H1 (cell line): ENCODE measurements around the gene IL1RL1. TPM values are rescaled to one million over a fixed set of nuclear protein-coding genes. Genes with fewer than 3 reads are reported as not detected.

ENCODE experiments used
- CTCF ChIA-PET: fragments of 300-600 bp; sonication (Branson Sonifier 250); formaldehyde crosslinking; loops from one replicate; lab custom pipeline; 2021; ENCODE audit not compliant: partially characterized antibody; lab: Charles Lee
- POLR2A ChIA-PET: fragments of 300-600 bp; sonication (Branson Sonifier 250); formaldehyde crosslinking; loops from one replicate; lab custom pipeline; 2021; ENCODE audit warnings: inconsistent platforms; ENCODE audit not compliant: partially characterized antibody; lab: Charles Lee
- DNase-seq, 2 experiments: peaks; one replicate each; pipeline versions ENCODE4 v3.0.0 to v3.0.0-alpha.2; 2010 to 2022; ENCODE audit warnings: low spot score in 2 of 2, low read depth in 1 of 2, mixed read lengths in 1 of 2
- FAIRE-seq: peaks from 2 replicates; lab custom pipeline; 2011; peaks lifted over from hg19 to GRCh38; lab: Jason Lieb, UNC
- H2AFZ ChIP-seq: 2 replicates; pipeline ENCODE4 v1.8.1; 2012; ENCODE audit warnings: low read length, inconsistent platforms
- H2AK5ac ChIP-seq: 2 replicates; pipeline ENCODE4 v1.6.1; 2013; ENCODE audit warnings: low read depth, low read length
- H2BK120ac ChIP-seq: replicated peaks from 2 replicates; pipeline ENCODE3; 2013; ENCODE audit warnings: low read depth, low read length, inconsistent platforms
- H2BK12ac ChIP-seq: 2 replicates; pipeline ENCODE4 v1.6.1; 2013; ENCODE audit warnings: low read depth, low read length
- H2BK15ac ChIP-seq: 2 replicates; pipeline ENCODE4 v1.6.1; 2013; ENCODE audit warnings: low read length
- H2BK20ac ChIP-seq: 2 replicates; pipeline ENCODE4 v1.6.1; 2013; ENCODE audit warnings: low read length
- H2BK5ac ChIP-seq: 2 replicates; pipeline ENCODE4 v1.6.1; 2013; ENCODE audit warnings: low read depth, low read length
- H3K14ac ChIP-seq: 2 replicates; pipeline ENCODE4 v1.6.1; 2013; ENCODE audit warnings: inconsistent platforms; ENCODE audit not compliant: insufficient read length
- H3K18ac ChIP-seq: 2 replicates; pipeline ENCODE4 v1.6.1; 2013; ENCODE audit warnings: low read length; ENCODE audit errors: extremely low read depth
- H3K23ac ChIP-seq: 2 replicates; pipeline ENCODE4 v1.6.1; 2013; ENCODE audit warnings: inconsistent platforms; ENCODE audit not compliant: insufficient read length
- H3K23me2 ChIP-seq: 2 replicates; pipeline ENCODE4 v1.6.1; 2013; ENCODE audit warnings: low read depth, low read length
- H3K27ac ChIP-seq: 2 replicates; pipeline ENCODE4 v1.6.1; 2011; ENCODE audit warnings: low read depth, low read length, inconsistent platforms
- H3K27me3 ChIP-seq, 4 experiments: replicated peaks in 1 of 4; 1 replicate in 1 of 4; 2 replicates in 3 of 4; pipeline versions ENCODE4 v1.6.1 to v1.8.1; 2011 to 2013; ENCODE audit warnings: low read length in 3 of 4, mild to moderate bottlenecking in 3 of 4, inconsistent platforms in 2 of 4, mixed read lengths in 2 of 4, moderate library complexity in 1 of 4; ENCODE audit not compliant: control insufficient read depth in 3 of 4, insufficient read depth in 3 of 4; ENCODE audit errors: extremely low read depth in 1 of 4
- H3K36me3 ChIP-seq, 4 experiments: 2 replicates each; pipeline versions ENCODE4 v1.6.1 to v1.8.1; 2011 to 2013; ENCODE audit warnings: mild to moderate bottlenecking in 4 of 4, low read length in 3 of 4, moderate library complexity in 2 of 4, control low read depth in 1 of 4, inconsistent platforms in 1 of 4; ENCODE audit not compliant: insufficient read depth in 4 of 4, control insufficient read depth in 2 of 4
- H3K4ac ChIP-seq: replicated peaks from 2 replicates; pipeline ENCODE3; 2013; ENCODE audit warnings: low read length, low read depth, mixed read lengths, inconsistent platforms; ENCODE audit not compliant: insufficient read length
- H3K4me1 ChIP-seq, 4 experiments: replicated peaks in 1 of 4; 1 replicate in 1 of 4; 2 replicates in 3 of 4; pipeline versions ENCODE4 v1.6.1 to v1.8.1; 2011 to 2013; ENCODE audit warnings: low read length in 3 of 4, inconsistent platforms in 2 of 4, mixed read lengths in 1 of 4; ENCODE audit not compliant: insufficient read depth in 4 of 4, control insufficient read depth in 3 of 4
- H3K4me2 ChIP-seq, 2 experiments: 2 replicates each; pipeline versions ENCODE4 v1.6.1 to v1.8.1; 2011 to 2013; ENCODE audit warnings: low read depth in 2 of 2, low read length in 2 of 2, control low read depth in 1 of 2, inconsistent platforms in 1 of 2, mild to moderate bottlenecking in 1 of 2; ENCODE audit not compliant: insufficient read depth in 1 of 2
- H3K4me3 ChIP-seq, 4 experiments: fragments of 200-600, 300-600 bp in 1 of 4; sonication (generic), shearing (Covaris generic), sonication (Bioruptor Twin) in 1 of 4; 2 replicates each; pipeline versions ENCODE4 v1.5.1 to v1.8.1; 2011 to 2016; ENCODE audit warnings: low read length in 4 of 4, low read depth in 3 of 4, control low read depth in 2 of 4, inconsistent platforms in 2 of 4, mild to moderate bottlenecking in 2 of 4, mixed read lengths in 1 of 4, moderate library complexity in 1 of 4; ENCODE audit not compliant: insufficient read depth in 2 of 4; ENCODE audit errors: extremely low read depth in 1 of 4
- H3K56ac ChIP-seq: replicated peaks from 2 replicates; pipeline ENCODE3; 2013; ENCODE audit warnings: low read depth, mild to moderate bottlenecking, mixed read lengths, low read length, inconsistent platforms; ENCODE audit not compliant: insufficient read length
- H3K79me1 ChIP-seq: 2 replicates; pipeline ENCODE4 v1.6.1; 2013; ENCODE audit warnings: low read depth, low read length, control low read depth
- H3K79me2 ChIP-seq, 2 experiments: 2 replicates each; pipeline versions ENCODE4 v1.6.1 to v1.8.1; 2012 to 2013; ENCODE audit warnings: low read length in 2 of 2, mild to moderate bottlenecking in 2 of 2, inconsistent platforms in 1 of 2; ENCODE audit not compliant: insufficient read depth in 2 of 2, control insufficient read depth in 1 of 2
- H3K9ac ChIP-seq, 4 experiments: replicated peaks in 1 of 4; 1 replicate in 1 of 4; 2 replicates in 3 of 4; pipeline versions ENCODE4 v1.6.1 to v1.8.1; 2011 to 2013; ENCODE audit warnings: low read depth in 3 of 4, low read length in 3 of 4, control low read depth in 2 of 4, mild to moderate bottlenecking in 2 of 4, moderate library complexity in 2 of 4, inconsistent platforms in 1 of 4; ENCODE audit errors: extremely low read depth in 1 of 4
- H3K9me3 ChIP-seq, 2 experiments: 2 replicates each; pipeline versions ENCODE4 v1.6.1 to v1.8.1; 2012 to 2013; ENCODE audit warnings: mild to moderate bottlenecking in 2 of 2, moderate library complexity in 2 of 2, control low read depth in 1 of 2, inconsistent platforms in 1 of 2, low read depth in 1 of 2, low read length in 1 of 2, mixed read lengths in 1 of 2; ENCODE audit not compliant: insufficient read depth in 2 of 2
- H4K20me1 ChIP-seq, 2 experiments: replicated peaks in 1 of 2; 2 replicates each; pipeline versions ENCODE3 to v1.8.1; 2011 to 2013; ENCODE audit warnings: inconsistent platforms in 2 of 2, low read length in 2 of 2, mild to moderate bottlenecking in 1 of 2; ENCODE audit not compliant: insufficient read depth in 2 of 2, control insufficient read depth in 1 of 2
- H4K5ac ChIP-seq: 2 replicates; pipeline ENCODE4 v1.6.1; 2013; ENCODE audit warnings: low read length, low read depth, mixed read lengths, inconsistent platforms; ENCODE audit not compliant: insufficient read length
- H4K8ac ChIP-seq: 2 replicates; pipeline ENCODE4 v1.8.0; 2013; ENCODE audit warnings: mild to moderate bottlenecking, moderate library complexity, low read length, inconsistent platforms; ENCODE audit not compliant: insufficient read depth; ENCODE audit errors: extremely low read depth
- H4K91ac ChIP-seq: replicated peaks from 2 replicates; pipeline ENCODE3; 2013; ENCODE audit warnings: low read length, mixed read lengths, inconsistent platforms; ENCODE audit not compliant: insufficient read length
- BACH1 ChIP-seq: IDR thresholded peaks from 2 replicates; pipeline ENCODE4 v1.6.1; 2012; ENCODE audit warnings: low read length, improper control_type of control experiment
- CHD1 ChIP-seq: IDR thresholded peaks from 2 replicates; pipeline ENCODE4 v1.6.1; 2012; ENCODE audit warnings: low read depth, low read length, improper control_type of control experiment
- KDM5A ChIP-seq: fragments of 200-600 bp; IDR thresholded peaks from 2 replicates; pipeline ENCODE4 v1.7.1; 2012; ENCODE audit warnings: mild to moderate bottlenecking, low read length, inconsistent platforms, mixed read lengths
- POU5F1 ChIP-seq: IDR thresholded peaks from 2 replicates; pipeline ENCODE4 v1.6.1; 2011; ENCODE audit warnings: low read depth, mild to moderate bottlenecking, low read length, moderate library complexity
- SIRT6 ChIP-seq: IDR thresholded peaks from one replicate; pipeline ENCODE4 v1.7.1; 2012; ENCODE audit warnings: low read length, inconsistent platforms
- SP2 ChIP-seq: IDR thresholded peaks from 2 replicates; pipeline ENCODE4 v1.6.1; 2012; ENCODE audit warnings: mild to moderate bottlenecking, low read length, inconsistent platforms
- SRF ChIP-seq: IDR thresholded peaks from 2 replicates; pipeline ENCODE4 v1.6.1; 2011; ENCODE audit warnings: mild to moderate bottlenecking, low read depth, low read length, moderate library complexity
- TAF1 ChIP-seq: IDR thresholded peaks from 2 replicates; pipeline ENCODE4 v1.6.1; 2011; ENCODE audit warnings: mild to moderate bottlenecking, low read depth, low read length
- TCF12 ChIP-seq: IDR thresholded peaks from 2 replicates; pipeline ENCODE4 v1.6.1; 2011; ENCODE audit warnings: low read depth, mild to moderate bottlenecking, low read length
- WGBS, 2 experiments: shearing (Covaris generic) in 1 of 2; methylation state at CpG; one replicate each; pipeline versions ENCODE4 v1.1.6 to v1.1.7; 2013 to 2015; ENCODE audit warnings: low lambda C conversion rate in 2 of 2, mixed read lengths in 2 of 2, inconsistent platforms in 1 of 2, low coverage in 1 of 2, missing lambda C conversion rate in 1 of 2; ENCODE audit not compliant: insufficient replicate concordance in 2 of 2, insufficient coverage in 1 of 2, insufficient read length in 1 of 2; ENCODE audit errors: extremely low coverage in 1 of 2, missing lambda C conversion rate in 1 of 2; 5-methylcytosine and 5-hydroxymethylcytosine counted together
- polyA plus RNA-seq, 7 experiments: library from polyadenylated mRNA; depleted of rRNA in 3 of 7; stranded (reverse) in 5 of 7; unstranded in 2 of 7; fragments of >200 nt in 5 of 7; fragments of 200-250 nt in 2 of 7; gene quantifications; 1 replicate in 5 of 7; 2 replicates in 1 of 7; 4 replicates in 1 of 7; pipeline versions ENCODE4 v1.2.1 to v1.2.3, GENCODE V29; 2011 to 2013; ENCODE audit warnings: missing spikeins in 2 of 7, mixed read lengths in 2 of 7
- total RNA-seq: library from RNA; stranded (reverse); fragmentation: NEBNext Ultra II Directional; extraction: Animal tissue kit (Norgen Biotek cat#: 25700); gene quantifications from 2 replicates; pipeline ENCODE4 v1.2.1, GENCODE V29; 2021
- TF ChIP-seq, protein P1 (sequence below): IDR thresholded peaks from 2 replicates; pipeline ENCODE4 v1.6.1; 2012; ENCODE audit warnings: low read length, inconsistent platforms
- TF ChIP-seq, protein P2 (sequence below): IDR thresholded peaks from 2 replicates; pipeline ENCODE4 v1.6.1; 2011; ENCODE audit warnings: low read depth, mild to moderate bottlenecking, low read length; ENCODE audit not compliant: insufficient read depth

IL1RL1 gene
- total and polyA plus RNA-seq, 2 of the 8 experiments (the other 6 are each of a cell fraction or from before 2014, with no cell fraction given) = not detected

DNA sequence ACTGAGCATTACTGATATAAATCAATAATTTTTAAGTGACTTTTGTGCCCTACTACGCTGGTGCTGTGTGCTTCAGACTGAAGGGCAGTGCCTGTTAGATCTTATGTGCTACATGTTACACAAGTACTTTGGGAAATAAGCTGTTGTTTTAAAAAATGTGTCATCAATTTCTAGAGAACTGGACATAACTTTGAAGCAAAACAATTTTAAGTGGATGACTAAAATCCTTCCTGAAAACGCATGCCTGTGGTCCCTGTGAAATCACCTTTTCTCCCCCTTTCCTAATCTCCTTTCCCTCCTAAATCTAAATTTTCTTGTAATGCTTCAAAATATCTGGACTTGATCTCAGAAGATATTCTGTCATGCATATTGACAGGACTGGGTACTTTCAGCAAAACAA lies 7.1 kb upstream of the IL1RL1 start:
- Histone ChIP-seq H3K4me1 (no peaks in the 10 kb centered on the region), H3K9ac (no peak overlapping the region), H2BK12ac (no peak overlapping the region), H3K14ac (no peak overlapping the region), H3K27me3 (no peaks in the 10 kb centered on the region), H3K9me3 (no peaks in the 10 kb centered on the region), H3K56ac (no peak overlapping the region), H2BK120ac (no peak overlapping the region), H3K4me2 (no peak overlapping the region), H4K8ac (no peak overlapping the region), H3K23me2 (no peaks in the 10 kb centered on the region), H3K18ac (no peak overlapping the region), H4K91ac (no peak overlapping the region), H3K36me3 (no peaks in the 10 kb centered on the region), H3K27ac (no peak overlapping the region), H4K5ac (no peak overlapping the region), H3K79me2 (no peaks in the 10 kb centered on the region), H3K4ac (no peak overlapping the region), H2BK20ac (no peak overlapping the region), H3K4me3 (no peak overlapping the region), H2AK5ac (no peak overlapping the region), H2BK15ac (no peak overlapping the region), H2AFZ (no peak overlapping the region), H3K79me1 (no peaks in the 10 kb centered on the region), H3K23ac (no peak overlapping the region), H2BK5ac (no peak overlapping the region), H4K20me1 (no peaks in the 10 kb centered on the region)
- FAIRE-seq (no peak), DNase-seq (no peak)
- CTCF ChIA-PET = interaction anchor here (1.4 to 1.7 kb wide), 2 partner anchors 20 to 139 kb away, joined by 4 read pairs; no protein-coding TSS in a partner anchor
- POLR2A ChIA-PET = no interaction called here
- 90% methylated on average over 2 of the region's 2 CpGs; no CpG with 5 or more reads in 1 of the 2 experiments for WGBS, 2 experiments
- TF ChIP-seq POU5F1 = no peak
- TF ChIP-seq SRF = no peak
- TF ChIP-seq SP2 = no peak
- no peak for TF ChIP-seq CHD1
- no peak for TF ChIP-seq TCF12
- TF ChIP-seq KDM5A = no peak
- TF ChIP-seq, protein P1, sequence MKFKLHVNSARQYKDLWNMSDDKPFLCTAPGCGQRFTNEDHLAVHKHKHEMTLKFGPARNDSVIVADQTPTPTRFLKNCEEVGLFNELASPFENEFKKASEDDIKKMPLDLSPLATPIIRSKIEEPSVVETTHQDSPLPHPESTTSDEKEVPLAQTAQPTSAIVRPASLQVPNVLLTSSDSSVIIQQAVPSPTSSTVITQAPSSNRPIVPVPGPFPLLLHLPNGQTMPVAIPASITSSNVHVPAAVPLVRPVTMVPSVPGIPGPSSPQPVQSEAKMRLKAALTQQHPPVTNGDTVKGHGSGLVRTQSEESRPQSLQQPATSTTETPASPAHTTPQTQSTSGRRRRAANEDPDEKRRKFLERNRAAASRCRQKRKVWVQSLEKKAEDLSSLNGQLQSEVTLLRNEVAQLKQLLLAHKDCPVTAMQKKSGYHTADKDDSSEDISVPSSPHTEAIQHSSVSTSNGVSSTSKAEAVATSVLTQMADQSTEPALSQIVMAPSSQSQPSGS = no peak
- no peak for TF ChIP-seq BACH1
- no peak for TF ChIP-seq TAF1
- TF ChIP-seq, protein P2, sequence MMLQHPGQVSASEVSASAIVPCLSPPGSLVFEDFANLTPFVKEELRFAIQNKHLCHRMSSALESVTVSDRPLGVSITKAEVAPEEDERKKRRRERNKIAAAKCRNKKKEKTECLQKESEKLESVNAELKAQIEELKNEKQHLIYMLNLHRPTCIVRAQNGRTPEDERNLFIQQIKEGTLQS = no peak
- no peak for TF ChIP-seq SIRT6
